Neural progenitor cell (in vitro differentiated cells): Measurements from ENCODE around the gene UROS.

ENCODE experiments used
- EZH2 ChIP-seq: fragments of 200-600 bp; sonication (generic); IDR thresholded peaks from 2 replicates; pipeline ENCODE4 v1.6.1; 2017; ENCODE audit warnings: antibody characterized with exemption, mild to moderate bottlenecking, moderate library complexity
- EZH2phosphoT487 ChIP-seq: fragments of 200-600 bp; sonication (generic); IDR thresholded peaks from 2 replicates; pipeline ENCODE4 v1.6.1; 2017; ENCODE audit warnings: antibody characterized with exemption
- TF ChIP-seq, protein P1 (sequence below): fragments of 200-600 bp; sonication (generic); IDR thresholded peaks from 2 replicates; pipeline ENCODE4 v1.5.1; 2017; ENCODE audit warnings: antibody characterized with exemption, mild to moderate bottlenecking

DNA sequence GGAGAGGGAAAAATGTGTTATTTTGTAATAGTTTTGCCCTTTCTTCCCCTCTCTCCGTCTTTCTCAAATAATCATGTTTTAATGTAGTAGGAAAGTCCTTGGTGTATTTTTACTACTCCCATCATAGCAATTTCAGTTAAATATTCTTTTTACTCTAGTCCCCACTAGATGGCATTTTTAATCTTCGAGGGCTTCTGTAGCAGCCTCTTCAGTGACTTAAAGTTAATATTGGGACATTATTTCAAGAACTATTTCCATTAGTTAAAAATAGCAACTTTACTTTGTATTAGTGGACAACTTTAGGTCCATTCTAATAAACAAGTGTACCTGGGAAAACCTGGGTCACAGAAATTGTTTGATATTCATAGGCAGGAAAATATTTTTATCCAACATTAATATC lies 80.6 kb downstream of the UROS start:
- TF ChIP-seq, protein P1, sequence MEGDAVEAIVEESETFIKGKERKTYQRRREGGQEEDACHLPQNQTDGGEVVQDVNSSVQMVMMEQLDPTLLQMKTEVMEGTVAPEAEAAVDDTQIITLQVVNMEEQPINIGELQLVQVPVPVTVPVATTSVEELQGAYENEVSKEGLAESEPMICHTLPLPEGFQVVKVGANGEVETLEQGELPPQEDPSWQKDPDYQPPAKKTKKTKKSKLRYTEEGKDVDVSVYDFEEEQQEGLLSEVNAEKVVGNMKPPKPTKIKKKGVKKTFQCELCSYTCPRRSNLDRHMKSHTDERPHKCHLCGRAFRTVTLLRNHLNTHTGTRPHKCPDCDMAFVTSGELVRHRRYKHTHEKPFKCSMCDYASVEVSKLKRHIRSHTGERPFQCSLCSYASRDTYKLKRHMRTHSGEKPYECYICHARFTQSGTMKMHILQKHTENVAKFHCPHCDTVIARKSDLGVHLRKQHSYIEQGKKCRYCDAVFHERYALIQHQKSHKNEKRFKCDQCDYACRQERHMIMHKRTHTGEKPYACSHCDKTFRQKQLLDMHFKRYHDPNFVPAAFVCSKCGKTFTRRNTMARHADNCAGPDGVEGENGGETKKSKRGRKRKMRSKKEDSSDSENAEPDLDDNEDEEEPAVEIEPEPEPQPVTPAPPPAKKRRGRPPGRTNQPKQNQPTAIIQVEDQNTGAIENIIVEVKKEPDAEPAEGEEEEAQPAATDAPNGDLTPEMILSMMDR, result no peak
- TF ChIP-seq EZH2 (no peak), EZH2phosphoT487 (no peak)
